ENCODE results near the gene RRBP1.

DNA sequence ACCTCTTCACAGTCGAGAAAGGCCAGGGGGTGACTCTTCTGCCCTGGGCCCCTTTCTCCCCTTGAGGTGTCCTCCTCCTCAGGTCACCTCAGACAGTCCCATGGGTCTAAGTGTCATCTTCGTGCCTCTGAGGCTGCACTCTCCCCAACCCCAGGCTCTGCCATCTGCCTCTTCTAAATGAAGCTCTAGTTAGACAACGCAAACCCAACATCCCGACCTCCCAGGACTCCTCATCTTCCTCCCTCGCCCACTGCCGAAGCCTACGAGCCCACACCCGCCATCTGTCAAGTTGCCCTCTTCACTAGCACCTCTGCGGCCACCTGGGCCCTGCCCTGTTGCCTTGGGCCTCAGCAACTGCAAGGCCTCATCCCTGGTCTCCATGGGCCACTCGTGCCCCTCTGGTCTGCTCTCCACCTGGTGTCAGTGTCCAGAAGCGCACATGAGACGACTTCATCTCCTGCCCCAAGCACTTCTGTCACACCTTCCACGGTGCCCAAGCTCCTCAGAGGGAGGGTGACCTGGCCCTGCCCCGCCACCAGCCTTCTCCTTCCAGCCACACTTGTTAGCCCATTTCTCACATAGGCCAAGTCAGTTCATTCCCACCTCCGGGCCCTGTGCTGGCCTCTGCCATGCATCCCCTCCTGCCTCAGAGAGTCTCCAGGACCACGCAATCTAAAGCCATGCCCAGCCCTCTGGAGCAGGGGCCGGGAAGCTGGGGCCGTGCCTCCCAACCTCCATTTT, 53.8 kb downstream of the RRBP1 start:
- TF ChIP-seq, protein P1, sequence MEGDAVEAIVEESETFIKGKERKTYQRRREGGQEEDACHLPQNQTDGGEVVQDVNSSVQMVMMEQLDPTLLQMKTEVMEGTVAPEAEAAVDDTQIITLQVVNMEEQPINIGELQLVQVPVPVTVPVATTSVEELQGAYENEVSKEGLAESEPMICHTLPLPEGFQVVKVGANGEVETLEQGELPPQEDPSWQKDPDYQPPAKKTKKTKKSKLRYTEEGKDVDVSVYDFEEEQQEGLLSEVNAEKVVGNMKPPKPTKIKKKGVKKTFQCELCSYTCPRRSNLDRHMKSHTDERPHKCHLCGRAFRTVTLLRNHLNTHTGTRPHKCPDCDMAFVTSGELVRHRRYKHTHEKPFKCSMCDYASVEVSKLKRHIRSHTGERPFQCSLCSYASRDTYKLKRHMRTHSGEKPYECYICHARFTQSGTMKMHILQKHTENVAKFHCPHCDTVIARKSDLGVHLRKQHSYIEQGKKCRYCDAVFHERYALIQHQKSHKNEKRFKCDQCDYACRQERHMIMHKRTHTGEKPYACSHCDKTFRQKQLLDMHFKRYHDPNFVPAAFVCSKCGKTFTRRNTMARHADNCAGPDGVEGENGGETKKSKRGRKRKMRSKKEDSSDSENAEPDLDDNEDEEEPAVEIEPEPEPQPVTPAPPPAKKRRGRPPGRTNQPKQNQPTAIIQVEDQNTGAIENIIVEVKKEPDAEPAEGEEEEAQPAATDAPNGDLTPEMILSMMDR (IDR thresholded peaks at IDR 0.05) = no peak
- no peak for TF ChIP-seq POLR2A (IDR thresholded peaks at IDR 0.05)

All from lower leg skin (tissue), 3 donors.